Progenitor cell of endocrine pancreas (in vitro differentiated cells): ENCODE data around the gene FXN. TPM values are rescaled to one million over a fixed set of nuclear protein-coding genes. Genes with fewer than 3 reads are reported as not detected.
"Not testable (repeated sequence)": the region's sequence is repeated elsewhere in the genome, so short reads cannot be mapped to it uniquely, and the experiment has no call there.

Experiments
- DNase-seq: peaks from one replicate; pipeline ENCODE4 v3.0.0; 2021; ENCODE audit warnings: low spot score; ENCODE audit not compliant: unreplicated experiment
- H3K27ac Mint-ChIP-seq: 2 replicates; pipeline ENCODE4 v1.8.0; 2021; ENCODE audit warnings: mild to moderate bottlenecking, moderate library complexity, mixed read lengths
- H3K27me3 Mint-ChIP-seq: 2 replicates; pipeline ENCODE4 v1.8.0; 2021; ENCODE audit warnings: mixed read lengths
- H3K36me3 Mint-ChIP-seq: 2 replicates; pipeline ENCODE4 v1.8.0; 2022; ENCODE audit warnings: mixed read lengths; ENCODE audit not compliant: insufficient read depth
- H3K4me1 Mint-ChIP-seq: 2 replicates; pipeline ENCODE4 v1.8.0; 2021; ENCODE audit warnings: low read depth, mixed read lengths
- H3K4me3 Mint-ChIP-seq: 2 replicates; pipeline ENCODE4 v1.8.0; 2021; ENCODE audit warnings: low read depth, mild to moderate bottlenecking, moderate library complexity, mixed read lengths
- H3K9me3 Mint-ChIP-seq: 2 replicates; pipeline ENCODE4 v1.8.0; 2021; ENCODE audit warnings: low read depth, mixed read lengths
- total RNA-seq: library from RNA; stranded (reverse); gene quantifications from 2 replicates; pipeline ENCODE4 v1.2.1, GENCODE V29; 2021
- TF ChIP-seq, protein P1 (sequence below): fragments of 200-600 bp; sonication (generic); IDR thresholded peaks from one replicate; pipeline ENCODE4 v1.5.0; 2021; ENCODE audit warnings: antibody characterized with exemption, mild to moderate bottlenecking; ENCODE audit not compliant: unreplicated experiment

The FXN gene
- total RNA-seq, 1 donor from 2014 or later = 25.7 TPM

DNA sequence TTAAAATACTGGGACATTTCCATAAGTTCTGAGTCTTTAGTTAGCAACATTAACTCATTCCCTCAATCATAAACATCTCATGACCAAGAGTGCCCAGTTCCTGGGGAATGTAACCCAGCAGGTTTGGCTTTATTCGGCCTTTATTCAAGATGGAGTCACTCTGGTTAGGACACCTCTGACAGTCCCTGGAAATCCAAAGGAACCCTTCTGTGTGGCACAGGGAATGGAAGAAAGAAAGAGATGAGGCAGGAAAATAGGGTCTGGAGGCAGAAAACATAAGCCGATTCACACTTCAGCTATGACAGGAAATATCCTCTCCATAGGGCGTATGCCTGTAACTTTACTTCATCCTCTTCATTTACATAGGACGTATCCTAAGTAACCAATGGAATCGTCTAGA lies 53.5 kb downstream of the FXN start:
- Mint-ChIP-seq H3K27me3 (no peaks in the 10 kb centered on the region), H3K4me1 (peaks cover 26% of the 10 kb centered on the region)

GRCh38 chr9:69089491-69089890 lies 53.9 kb downstream of the FXN start:
- H3K4me3 Mint-ChIP-seq = no peak overlapping the region
- TF ChIP-seq, protein P1, sequence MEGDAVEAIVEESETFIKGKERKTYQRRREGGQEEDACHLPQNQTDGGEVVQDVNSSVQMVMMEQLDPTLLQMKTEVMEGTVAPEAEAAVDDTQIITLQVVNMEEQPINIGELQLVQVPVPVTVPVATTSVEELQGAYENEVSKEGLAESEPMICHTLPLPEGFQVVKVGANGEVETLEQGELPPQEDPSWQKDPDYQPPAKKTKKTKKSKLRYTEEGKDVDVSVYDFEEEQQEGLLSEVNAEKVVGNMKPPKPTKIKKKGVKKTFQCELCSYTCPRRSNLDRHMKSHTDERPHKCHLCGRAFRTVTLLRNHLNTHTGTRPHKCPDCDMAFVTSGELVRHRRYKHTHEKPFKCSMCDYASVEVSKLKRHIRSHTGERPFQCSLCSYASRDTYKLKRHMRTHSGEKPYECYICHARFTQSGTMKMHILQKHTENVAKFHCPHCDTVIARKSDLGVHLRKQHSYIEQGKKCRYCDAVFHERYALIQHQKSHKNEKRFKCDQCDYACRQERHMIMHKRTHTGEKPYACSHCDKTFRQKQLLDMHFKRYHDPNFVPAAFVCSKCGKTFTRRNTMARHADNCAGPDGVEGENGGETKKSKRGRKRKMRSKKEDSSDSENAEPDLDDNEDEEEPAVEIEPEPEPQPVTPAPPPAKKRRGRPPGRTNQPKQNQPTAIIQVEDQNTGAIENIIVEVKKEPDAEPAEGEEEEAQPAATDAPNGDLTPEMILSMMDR = no peak
- H3K9me3 Mint-ChIP-seq = peaks cover 3% of the 10 kb centered on the region
- H3K27me3 Mint-ChIP-seq = no peaks in the 10 kb centered on the region
- H3K36me3 Mint-ChIP-seq = peaks cover 2% of the 10 kb centered on the region
- peaks cover 26% of the 10 kb centered on the region for H3K4me1 Mint-ChIP-seq
- no peak overlapping the region for H3K27ac Mint-ChIP-seq
- no peak for DNase-seq

More for the DNA sequence above, 53.5 kb downstream of the FXN start:
- Mint-ChIP-seq H3K4me3 (no peak overlapping the region), H3K9me3 (peaks cover 3% of the 10 kb centered on the region), H3K36me3 (peaks cover 2% of the 10 kb centered on the region), H3K27ac (no peak overlapping the region)
- no peak for DNase-seq
- TF ChIP-seq, protein P1 = no peak

DNA sequence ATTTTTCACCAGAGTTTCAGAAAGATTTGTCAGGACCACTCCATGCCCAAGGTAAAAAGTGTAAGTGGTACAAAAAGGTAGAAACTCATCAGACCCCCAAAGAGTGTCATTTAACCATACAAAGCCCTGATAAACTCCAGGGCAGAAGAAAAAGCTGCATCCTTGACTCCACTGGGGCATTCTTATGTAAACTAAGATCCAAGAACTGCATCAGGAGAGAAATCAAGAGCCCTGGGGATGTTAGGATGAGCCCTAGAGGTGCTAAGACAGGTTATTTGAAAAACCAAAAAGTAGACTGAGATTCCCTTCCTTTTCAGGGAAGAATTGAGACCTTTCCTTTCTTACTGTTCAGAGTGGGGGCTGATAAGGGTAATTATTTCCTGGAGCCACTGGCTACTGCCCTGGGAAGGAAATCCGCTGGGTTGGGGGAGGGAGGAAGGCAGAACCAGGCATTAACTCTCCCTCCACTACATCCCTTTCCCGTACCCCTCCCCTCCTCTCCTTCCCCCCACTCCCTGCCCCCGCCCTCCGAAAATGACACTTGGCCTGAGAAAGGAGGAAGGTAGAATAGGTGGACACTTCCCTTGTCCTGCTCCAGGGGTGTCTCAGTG lies 54.7 kb downstream of the FXN start:
- peaks cover 3% of the 10 kb centered on the region for H3K9me3 Mint-ChIP-seq
- no peak for DNase-seq
- peak overlapping the region; percentile 26 for H3K27ac Mint-ChIP-seq
- H3K27me3 Mint-ChIP-seq = no peaks in the 10 kb centered on the region
- peaks cover 2% of the 10 kb centered on the region for H3K36me3 Mint-ChIP-seq
- TF ChIP-seq, protein P1 = no peak
- no peak overlapping the region for H3K4me3 Mint-ChIP-seq
- H3K4me1 Mint-ChIP-seq = peaks cover 26% of the 10 kb centered on the region

DNA sequence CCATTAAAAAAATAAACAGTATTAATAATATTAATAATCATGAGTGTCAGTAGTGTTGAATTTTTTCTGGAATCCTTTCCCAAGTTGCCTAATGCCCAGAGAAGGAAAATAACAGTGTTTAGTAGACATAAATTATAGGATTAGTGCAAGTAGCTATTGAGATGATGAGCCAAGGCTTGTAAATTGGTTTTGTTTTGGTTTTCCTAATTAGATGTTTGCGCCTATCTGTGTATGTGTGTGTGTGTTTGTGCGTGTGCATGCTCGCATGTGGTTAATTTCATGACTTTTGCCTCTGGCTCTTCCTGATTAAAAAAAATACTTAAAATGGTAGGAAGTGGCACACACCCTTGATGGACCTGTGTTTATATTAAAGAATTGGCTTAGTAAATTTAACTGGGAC lies 55.4 kb downstream of the FXN start:
- H3K4me3 Mint-ChIP-seq = no peak overlapping the region
- peaks cover 2% of the 10 kb centered on the region for H3K36me3 Mint-ChIP-seq
- DNase-seq = no peak
- H3K9me3 Mint-ChIP-seq = peaks cover 3% of the 10 kb centered on the region
- H3K27me3 Mint-ChIP-seq = no peaks in the 10 kb centered on the region
- H3K27ac Mint-ChIP-seq = no peak overlapping the region
- H3K4me1 Mint-ChIP-seq = peaks cover 27% of the 10 kb centered on the region
- TF ChIP-seq, protein P1 = no peak

DNA sequence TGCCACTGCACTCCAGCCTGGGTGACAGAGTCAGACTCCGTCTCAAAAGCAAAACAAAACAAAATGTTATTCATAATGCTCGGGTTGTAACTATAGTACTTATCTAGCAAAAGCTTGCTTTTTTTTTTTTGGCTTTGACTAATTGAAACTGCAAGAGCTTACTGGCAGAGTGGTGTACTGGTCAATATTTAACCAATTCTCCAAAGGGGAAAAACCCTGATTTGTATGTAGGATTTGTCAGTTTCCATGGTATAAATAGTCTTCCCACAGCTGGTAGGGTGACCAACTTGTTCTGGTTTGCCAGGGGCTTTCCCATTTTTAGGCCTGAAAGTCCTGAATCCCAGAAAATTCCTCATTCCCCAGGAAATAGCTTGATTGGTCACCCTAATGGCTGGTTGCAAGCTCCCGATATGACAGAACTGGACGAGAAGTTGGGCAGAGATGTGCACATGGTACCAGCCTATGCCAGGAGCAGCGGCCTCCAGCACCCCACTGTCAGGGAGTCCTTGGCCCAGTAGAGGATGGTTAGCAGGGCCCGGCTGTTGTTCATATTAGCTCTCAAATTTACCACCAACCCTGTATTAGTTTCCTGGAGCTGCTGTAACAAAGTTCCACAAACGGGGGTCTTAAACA lies 58.0 kb downstream of the FXN start:
- DNase-seq = no peak
- no peak overlapping the region for H3K27ac Mint-ChIP-seq
- TF ChIP-seq, protein P1 = no peak
- peaks cover 3% of the 10 kb centered on the region for H3K9me3 Mint-ChIP-seq
- no peaks in the 10 kb centered on the region for H3K36me3 Mint-ChIP-seq
- H3K4me1 Mint-ChIP-seq = peaks cover 31% of the 10 kb centered on the region
- no peak overlapping the region for H3K4me3 Mint-ChIP-seq
- no peaks in the 10 kb centered on the region for H3K27me3 Mint-ChIP-seq

GRCh38 chr9:69094361-69095135 lies 59.0 kb downstream of the FXN start:
- H3K36me3 Mint-ChIP-seq, H3K27ac Mint-ChIP-seq, H3K9me3 Mint-ChIP-seq, DNase-seq, H3K27me3 Mint-ChIP-seq, H3K4me3 Mint-ChIP-seq: not testable (repeated sequence)
- peaks cover 29% of the 10 kb centered on the region for H3K4me1 Mint-ChIP-seq
